Measurements from ENCODE around the gene APP. TPM values are rescaled to one million over a fixed set of nuclear protein-coding genes. Genes with fewer than 3 reads are reported as not detected.

The APP gene
- total and polyA plus RNA-seq, 3 donors from 2014 or later = 390 to 670 (median 409) TPM

GRCh38 chr21:26159869-26160268, 10.7 kb downstream of the APP start:
- Histone ChIP-seq H3K36me3 (ENCODE audit: low read depth, missing control alignments) (no peaks in the 10 kb centered on the region), H3K4me1 (no peaks in the 10 kb centered on the region), H3K4me3 (no peak overlapping the region), H3K27ac (no peak overlapping the region), H3K9me3 (no peaks in the 10 kb centered on the region), H3K27me3 (no peaks in the 10 kb centered on the region)
- no peak for DNase-seq
- intact Hi-C loops (cut with DNase I; ENCODE audit: low total_unique reads) = no loop called here
- no peak for TF ChIP-seq CTCF (IDR thresholded peaks at IDR 0.05)
- TF ChIP-seq POLR2A (IDR thresholded peaks at IDR 0.05) = no peak
- 87 to 90% methylated on average over 1 of the region's 1 CpG for WGBS, 2 donors

- no peaks in the 10 kb centered on the region for H3K27me3 ChIP-seq
- no peaks in the 10 kb centered on the region for H3K9me3 ChIP-seq
- H3K4me1 ChIP-seq = no peaks in the 10 kb centered on the region
- DNase-seq = no peak
- intact Hi-C loops (cut with DNase I; ENCODE audit: low total_unique reads) = no loop called here
- no peaks in the 10 kb centered on the region for H3K36me3 ChIP-seq (ENCODE audit: low read depth, missing control alignments)
- no peak for TF ChIP-seq POLR2A (IDR thresholded peaks at IDR 0.05)
- TF ChIP-seq CTCF (IDR thresholded peaks at IDR 0.05) = no peak
- WGBS, 2 donors = 66 to 76% methylated on average over 2 of the region's 2 CpGs
- no peak overlapping the region for H3K27ac ChIP-seq
- no peak overlapping the region for H3K4me3 ChIP-seq
These were observed 12.8 kb downstream of the APP start for GRCh38 chr21:26157801-26158200.

GRCh38 chr21:26154753-26155152, 15.8 kb downstream of the APP start:
- Histone ChIP-seq H3K27me3 (no peaks in the 10 kb centered on the region), H3K27ac (no peak overlapping the region), H3K36me3 (ENCODE audit: low read depth, missing control alignments) (no peaks in the 10 kb centered on the region), H3K4me3 (no peak overlapping the region), H3K9me3 (no peaks in the 10 kb centered on the region), H3K4me1 (no peaks in the 10 kb centered on the region)
- DNase-seq = no peak
- TF ChIP-seq POLR2A (IDR thresholded peaks at IDR 0.05) (no peak), CTCF (IDR thresholded peaks at IDR 0.05) (no peak)
- 92% methylated on average over 4 of the region's 4 CpGs for WGBS, 2 donors
- intact Hi-C loops (cut with DNase I; ENCODE audit: low total_unique reads) = no loop called here

- no peak for DNase-seq
- no peaks in the 10 kb centered on the region for H3K27me3 ChIP-seq
- TF ChIP-seq CTCF (IDR thresholded peaks at IDR 0.05) = no peak
- no peak for TF ChIP-seq POLR2A (IDR thresholded peaks at IDR 0.05)
- WGBS, 2 donors = 84% methylated on average over 1 of the region's 1 CpG
- H3K9me3 ChIP-seq = no peaks in the 10 kb centered on the region
- H3K4me3 ChIP-seq = no peak overlapping the region
- no peak overlapping the region for H3K27ac ChIP-seq
- H3K36me3 ChIP-seq (ENCODE audit: low read depth, missing control alignments) = no peaks in the 10 kb centered on the region
- peaks cover 5% of the 10 kb centered on the region for H3K4me1 ChIP-seq
- intact Hi-C loops (cut with DNase I; ENCODE audit: low total_unique reads) = no loop called here
These were observed 16.8 kb downstream of the APP start for GRCh38 chr21:26153758-26154157.

- intact Hi-C loops (cut with DNase I; ENCODE audit: low total_unique reads) = no loop called here
- Histone ChIP-seq H3K27ac (no peak overlapping the region), H3K4me3 (no peak overlapping the region), H3K4me1 (peaks cover 12% of the 10 kb centered on the region), H3K36me3 (ENCODE audit: low read depth, missing control alignments) (no peaks in the 10 kb centered on the region), H3K27me3 (no peaks in the 10 kb centered on the region), H3K9me3 (no peaks in the 10 kb centered on the region)
- DNase-seq = no peak
- TF ChIP-seq CTCF (IDR thresholded peaks at IDR 0.05) (no peak), POLR2A (IDR thresholded peaks at IDR 0.05) (no peak)
These were observed 21.7 kb downstream of the APP start for GRCh38 chr21:26148840-26149354.
